GM12878 (cell line): ENCODE measurements around the gene TOPBP1. TPM values are rescaled to one million over a fixed set of nuclear protein-coding genes. Genes with fewer than 3 reads are reported as not detected.

ENCODE experiments used
- ATAC-seq: fragments of 200-7000 bp; cut with Tn5 transposase; 3 replicates; pipeline ENCODE4 v1.9.1; 2020; ENCODE audit warnings: mild to moderate bottlenecking, moderate library complexity
- BruUV-seq: library from RNA; stranded (reverse); fragments of 400-500 nt; replicated peaks from 2 replicates; lab custom pipeline; 2021; lab: Mats Ljungman, UMichigan
- CTCF ChIA-PET: fragments of 300-600 bp; sonication (Branson Sonifier 250); formaldehyde crosslinking; extraction: SDS; loops from one replicate; lab custom pipeline; 2021; ENCODE audit warnings: inconsistent platforms; lab: Yijun Ruan, JAX
- POLR2A ChIA-PET: fragments of 350-600 bp; formaldehyde crosslinking; extraction: SDS; loops from one replicate; lab custom pipeline; 2021; ENCODE audit warnings: inconsistent platforms; lab: Charles Lee
- RAD21 ChIA-PET: fragments of 300-600 bp; sonication (Branson Sonifier 250); formaldehyde crosslinking; loops from one replicate; lab custom pipeline; 2023; ENCODE audit warnings: antibody characterized with exemption; ENCODE audit not compliant: unreplicated experiment; lab: Charles Lee
- SMC1A ChIA-PET: fragments of 300-600 bp; sonication (Branson Sonifier 250); formaldehyde crosslinking; loops from one replicate; lab custom pipeline; 2023; ENCODE audit not compliant: unreplicated experiment, uncharacterized antibody; lab: Charles Lee
- DNase-seq: peaks from one replicate; pipeline ENCODE4 v3.0.0-alpha.2; 2011; ENCODE audit warnings: low read depth, low spot score
- FAIRE-seq: peaks from 3 replicates; lab custom pipeline; 2011; peaks lifted over from hg19 to GRCh38; lab: Jason Lieb, UNC
- H2AFZ ChIP-seq: 2 replicates; pipeline ENCODE4 v1.6.0; 2011; ENCODE audit warnings: low read depth, low read length, control low read depth; ENCODE audit not compliant: control insufficient read depth
- H3K27ac ChIP-seq: 2 replicates; pipeline ENCODE4 v1.5.1; 2011; ENCODE audit warnings: control low read depth; ENCODE audit not compliant: control insufficient read depth, insufficient read depth
- H3K27me3 ChIP-seq, 2 experiments: replicated peaks in 1 of 2; 2 replicates each; pipeline versions ENCODE4 v1.6.0 to v1.6.1; 2011; ENCODE audit warnings: low read length in 1 of 2; ENCODE audit not compliant: control insufficient read depth in 2 of 2, insufficient read depth in 2 of 2
- H3K36me3 ChIP-seq, 2 experiments: 2 replicates each; pipeline ENCODE4 v1.5.1; 2011; ENCODE audit warnings: low read length in 1 of 2; ENCODE audit not compliant: control insufficient read depth in 2 of 2, insufficient read depth in 2 of 2
- H3K4me1 ChIP-seq: 2 replicates; pipeline ENCODE4 v1.6.1; 2011; ENCODE audit warnings: mild to moderate bottlenecking, low read length, moderate library complexity, mixed read lengths; ENCODE audit not compliant: control insufficient read depth, insufficient read depth
- H3K4me2 ChIP-seq: 2 replicates; pipeline ENCODE4 v1.6.0; 2011; ENCODE audit warnings: control low read depth; ENCODE audit not compliant: control insufficient read depth, insufficient read depth
- H3K4me3 ChIP-seq: fragments of 200-600 bp; sonication (generic); 2 replicates; pipeline ENCODE4 v1.5.1; 2016
- H3K79me2 ChIP-seq: 2 replicates; pipeline ENCODE4 v1.6.0; 2011; ENCODE audit warnings: low read length; ENCODE audit not compliant: control insufficient read depth, insufficient read depth
- H3K9ac ChIP-seq: 2 replicates; pipeline ENCODE4 v1.8.0; 2011; ENCODE audit warnings: low read length, control low read depth, mixed read lengths; ENCODE audit not compliant: control insufficient read depth, insufficient read depth
- H3K9me3 ChIP-seq: replicated peaks from 3 replicates; pipeline ENCODE4 v1.5.1; 2011; ENCODE audit warnings: mild to moderate bottlenecking, low read length; ENCODE audit not compliant: control insufficient read depth, insufficient read depth
- H4K20me1 ChIP-seq: 2 replicates; pipeline ENCODE4 v1.6.0; 2011; ENCODE audit not compliant: control insufficient read depth, insufficient read depth
- BRCA1 ChIP-seq: IDR thresholded peaks from 2 replicates; pipeline ENCODE4 v1.6.1; 2011; ENCODE audit warnings: low read depth, low read length, improper control_type of control experiment
- EP300 ChIP-seq, 2 experiments: fragments of 150-350 bp in 1 of 2; IDR thresholded peaks; 2 replicates each; pipeline ENCODE4 v1.6.1; 2011 to 2012; ENCODE audit warnings: low read depth in 2 of 2, low read length in 2 of 2, borderline replicate concordance in 1 of 2, improper control_type of control experiment in 1 of 2, inconsistent platforms in 1 of 2; ENCODE audit not compliant: control insufficient read depth in 1 of 2
- ETV6 ChIP-seq, 2 experiments: fragments of 450-650 bp in 1 of 2; IDR thresholded peaks in 1 of 2; conservative IDR thresholded peaks in 1 of 2; 2 replicates each; pipeline ENCODE4 v1.6.1; 2014; ENCODE audit warnings: antibody characterized with exemption in 1 of 2, borderline replicate concordance in 1 of 2, low read depth in 1 of 2, mild to moderate bottlenecking in 1 of 2, moderate library complexity in 1 of 2
- MXI1 ChIP-seq: fragments of 150-350 bp; IDR thresholded peaks from 2 replicates; pipeline ENCODE4 v1.6.1; 2011; ENCODE audit warnings: low read depth, mild to moderate bottlenecking, inconsistent platforms, low read length, improper control_type of control experiment
- NFIC ChIP-seq: IDR thresholded peaks from 2 replicates; pipeline ENCODE4 v1.6.1; 2012; ENCODE audit warnings: low read depth, mild to moderate bottlenecking, inconsistent platforms, low read length, moderate library complexity
- NFXL1 ChIP-seq: fragments of 450-650 bp; IDR thresholded peaks from 2 replicates; pipeline ENCODE4 v1.6.1; 2017; ENCODE audit warnings: antibody characterized with exemption, mild to moderate bottlenecking, borderline replicate concordance
- NR2C1 ChIP-seq: fragments of 450-650 bp; IDR thresholded peaks from 2 replicates; pipeline ENCODE4 v1.6.1; 2017; ENCODE audit warnings: antibody characterized with exemption, mild to moderate bottlenecking, moderate library complexity
- PML ChIP-seq: IDR thresholded peaks from 2 replicates; pipeline ENCODE4 v1.6.1; 2012; ENCODE audit warnings: low read length, inconsistent platforms
- POU2F2 ChIP-seq: IDR thresholded peaks from 3 replicates; pipeline ENCODE4 v1.6.1; 2011; ENCODE audit warnings: low read depth, mild to moderate bottlenecking, low read length, borderline replicate concordance
- RAD51 ChIP-seq: fragments of 450-650 bp; IDR thresholded peaks from 2 replicates; pipeline ENCODE4 v1.6.1; 2016; ENCODE audit warnings: moderate library complexity, mild to moderate bottlenecking, inconsistent platforms
- SMARCA5 ChIP-seq: fragments of 450-650 bp; IDR thresholded peaks from 2 replicates; pipeline ENCODE4 v1.6.1; 2017; ENCODE audit warnings: mild to moderate bottlenecking
- STAT3 ChIP-seq: IDR thresholded peaks from 2 replicates; pipeline ENCODE4 v1.6.1; 2011; ENCODE audit warnings: low read depth, low read length, improper control_type of control experiment
- SUPT20H ChIP-seq: IDR thresholded peaks from 2 replicates; pipeline ENCODE4 v1.6.1; 2011; ENCODE audit warnings: low read depth, mild to moderate bottlenecking, low read length, moderate library complexity, borderline replicate concordance; ENCODE audit not compliant: control insufficient read depth
- ZNF24 ChIP-seq: fragments of 450-650 bp; IDR thresholded peaks from 2 replicates; pipeline ENCODE4 v1.6.1; 2017; ENCODE audit warnings: antibody characterized with exemption, mild to moderate bottlenecking
- WGBS: methylation state at CpG from one replicate; pipeline ENCODE4 v1.1.6; 2016; ENCODE audit warnings: low lambda C conversion rate; ENCODE audit not compliant: insufficient replicate concordance, insufficient coverage; ENCODE audit errors: missing lambda C conversion rate; 5-methylcytosine and 5-hydroxymethylcytosine counted together
- in situ Hi-C: fragments of 300-500 bp; cut with MboI; formaldehyde crosslinking; loops from 9 replicates; pipeline ENCODE4 v1.14.3; 2018; ENCODE audit warnings: mixed read lengths
- intact Hi-C: fragments of 100-400 bp; cut with micrococcal nuclease; formaldehyde crosslinking; loops from one replicate; pipeline ENCODE4 v1.14.2; 2022; ENCODE audit not compliant: unreplicated experiment
- polyA plus RNA-seq, 11 experiments: library from polyadenylated mRNA; depleted of rRNA in 4 of 11; unstranded in 6 of 11; stranded (reverse) in 5 of 11; fragments of >200 nt; fragmentation: Nextera tagmentation in 4 of 11; fragmentation: Illumina TruSeq in 1 of 11; extraction: Ambion mirVana in 4 of 11; extraction: Trizol in 1 of 11; gene quantifications; 1 replicate in 1 of 11; 2 replicates in 10 of 11; pipeline versions ENCODE4 v1.2.1 to v1.2.3, GENCODE V29; 2011 to 2016; ENCODE audit warnings: inconsistent platforms in 2 of 11, missing spikeins in 2 of 11, low read depth in 1 of 11
- total RNA-seq, 4 experiments: library from RNA; depleted of rRNA in 3 of 4; stranded (reverse); fragments of >200 nt in 3 of 4; fragmentation: Illumina TruSeq in 1 of 4; extraction: Trizol in 1 of 4; gene quantifications; 2 replicates each; pipeline versions ENCODE4 v1.2.1 to v1.2.3, GENCODE V29; 2013 to 2021
- TF ChIP-seq, protein P1 (sequence below): fragments of 450-650 bp; IDR thresholded peaks from 2 replicates; pipeline ENCODE4 v1.6.1; 2016; ENCODE audit warnings: mild to moderate bottlenecking
- TF ChIP-seq, protein P2 (sequence below): IDR thresholded peaks from 2 replicates; pipeline ENCODE4 v1.6.1; 2012; ENCODE audit warnings: low read depth, low read length, improper control_type of control experiment
- TF ChIP-seq, protein P3 (sequence below): IDR thresholded peaks from 2 replicates; pipeline ENCODE4 v1.6.1; 2012; ENCODE audit warnings: improper control_type of control experiment, low read depth, low read length; ENCODE audit not compliant: insufficient replicate concordance

TOPBP1 gene
- total and polyA plus RNA-seq, 10 of the 15 experiments (the other 5 are each of a cell fraction or from before 2014, with no cell fraction given): 18.3 to 99.3 (median 61.5) TPM

DNA sequence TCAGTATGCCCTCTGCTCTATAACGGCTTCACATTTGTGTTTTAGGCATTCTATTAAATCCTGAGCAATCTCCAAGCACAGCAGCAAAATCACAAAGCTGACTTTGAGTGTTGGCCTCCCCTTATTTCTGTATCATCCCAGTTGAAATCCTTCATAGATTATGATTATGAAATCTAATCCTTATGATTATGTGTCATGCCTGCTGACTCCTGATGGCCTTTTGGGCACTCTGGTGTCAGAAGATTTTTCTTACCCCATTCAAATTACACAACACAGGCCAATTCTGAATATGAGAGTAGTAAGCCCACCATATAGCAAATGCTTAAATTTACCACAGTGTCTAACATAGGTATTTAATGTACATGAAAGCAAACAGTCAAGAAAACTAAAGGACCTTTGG lies 53.9 kb downstream of the TOPBP1 start:
- in situ Hi-C loops (no loop called here), intact Hi-C loops (no loop called here)
- Histone ChIP-seq H3K36me3 (peaks cover 7 to 28% of the 10 kb centered on the region in 2 experiments), H3K27me3 (no peaks in the 10 kb centered on the region), H3K9ac (no peak overlapping the region), H3K27ac (no peak overlapping the region), H3K4me3 (no peak overlapping the region), H3K9me3 (no peaks in the 10 kb centered on the region; the same call in 2 of the 3 replicates), H3K4me1 (no peaks in the 10 kb centered on the region), H4K20me1 (no peaks in the 10 kb centered on the region), H2AFZ (no peak overlapping the region), H3K4me2 (no peak overlapping the region), H3K79me2 (no peaks in the 10 kb centered on the region)
- SMC1A ChIA-PET: interaction anchor here (1.1 to 2.2 kb wide), 3 partner anchors 10 to 528 kb away, joined by 4 to 5 read pairs (median 4); no protein-coding TSS in a partner anchor
- 94% methylated on average over 1 of the region's 1 CpG for WGBS
- DNase-seq (no peak), ATAC-seq (no peak), FAIRE-seq (no peak)
- no TSS peak for BruUV-seq
- POLR2A ChIA-PET: interaction anchor here (0.5 to 1.0 kb wide), 2 partner anchors 8 to 21 kb away, joined by 3 to 4 read pairs; no protein-coding TSS in a partner anchor
- CTCF ChIA-PET: interaction anchor here (1.0 to 1.5 kb wide), 2 partner anchors 8 to 29 kb away, joined by 3 to 4 read pairs; no protein-coding TSS in a partner anchor
- RAD21 ChIA-PET: no interaction called here
- TF ChIP-seq ZNF24 (no peak), RAD51 (no peak), ETV6 (conservative IDR thresholded peaks at IDR 0.05 in 1 of 2, IDR thresholded peaks at IDR 0.05 in 1 of 2; ENCODE audit: borderline replicate concordance in 1 of 2, low read depth in 1 of 2) (no peak), POU2F2 (no peak), SUPT20H (no peak), NFXL1 (no peak), EP300 (IDR thresholded peaks at IDR 0.05; ENCODE audit: borderline replicate concordance in 1 of 2, control insufficient read depth in 1 of 2, low read depth in 2 of 2, low read length in 2 of 2) (no peak), NR2C1 (no peak), SMARCA5 (no peak), STAT3 (no peak), MXI1 (no peak), NFIC (no peak), BRCA1 (no peak), PML (no peak)
- TF ChIP-seq, protein P1, sequence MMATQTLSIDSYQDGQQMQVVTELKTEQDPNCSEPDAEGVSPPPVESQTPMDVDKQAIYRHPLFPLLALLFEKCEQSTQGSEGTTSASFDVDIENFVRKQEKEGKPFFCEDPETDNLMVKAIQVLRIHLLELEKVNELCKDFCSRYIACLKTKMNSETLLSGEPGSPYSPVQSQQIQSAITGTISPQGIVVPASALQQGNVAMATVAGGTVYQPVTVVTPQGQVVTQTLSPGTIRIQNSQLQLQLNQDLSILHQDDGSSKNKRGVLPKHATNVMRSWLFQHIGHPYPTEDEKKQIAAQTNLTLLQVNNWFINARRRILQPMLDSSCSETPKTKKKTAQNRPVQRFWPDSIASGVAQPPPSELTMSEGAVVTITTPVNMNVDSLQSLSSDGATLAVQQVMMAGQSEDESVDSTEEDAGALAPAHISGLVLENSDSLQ: no peak
- TF ChIP-seq, protein P2, sequence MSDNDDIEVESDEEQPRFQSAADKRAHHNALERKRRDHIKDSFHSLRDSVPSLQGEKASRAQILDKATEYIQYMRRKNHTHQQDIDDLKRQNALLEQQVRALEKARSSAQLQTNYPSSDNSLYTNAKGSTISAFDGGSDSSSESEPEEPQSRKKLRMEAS: no peak
- TF ChIP-seq, protein P3, sequence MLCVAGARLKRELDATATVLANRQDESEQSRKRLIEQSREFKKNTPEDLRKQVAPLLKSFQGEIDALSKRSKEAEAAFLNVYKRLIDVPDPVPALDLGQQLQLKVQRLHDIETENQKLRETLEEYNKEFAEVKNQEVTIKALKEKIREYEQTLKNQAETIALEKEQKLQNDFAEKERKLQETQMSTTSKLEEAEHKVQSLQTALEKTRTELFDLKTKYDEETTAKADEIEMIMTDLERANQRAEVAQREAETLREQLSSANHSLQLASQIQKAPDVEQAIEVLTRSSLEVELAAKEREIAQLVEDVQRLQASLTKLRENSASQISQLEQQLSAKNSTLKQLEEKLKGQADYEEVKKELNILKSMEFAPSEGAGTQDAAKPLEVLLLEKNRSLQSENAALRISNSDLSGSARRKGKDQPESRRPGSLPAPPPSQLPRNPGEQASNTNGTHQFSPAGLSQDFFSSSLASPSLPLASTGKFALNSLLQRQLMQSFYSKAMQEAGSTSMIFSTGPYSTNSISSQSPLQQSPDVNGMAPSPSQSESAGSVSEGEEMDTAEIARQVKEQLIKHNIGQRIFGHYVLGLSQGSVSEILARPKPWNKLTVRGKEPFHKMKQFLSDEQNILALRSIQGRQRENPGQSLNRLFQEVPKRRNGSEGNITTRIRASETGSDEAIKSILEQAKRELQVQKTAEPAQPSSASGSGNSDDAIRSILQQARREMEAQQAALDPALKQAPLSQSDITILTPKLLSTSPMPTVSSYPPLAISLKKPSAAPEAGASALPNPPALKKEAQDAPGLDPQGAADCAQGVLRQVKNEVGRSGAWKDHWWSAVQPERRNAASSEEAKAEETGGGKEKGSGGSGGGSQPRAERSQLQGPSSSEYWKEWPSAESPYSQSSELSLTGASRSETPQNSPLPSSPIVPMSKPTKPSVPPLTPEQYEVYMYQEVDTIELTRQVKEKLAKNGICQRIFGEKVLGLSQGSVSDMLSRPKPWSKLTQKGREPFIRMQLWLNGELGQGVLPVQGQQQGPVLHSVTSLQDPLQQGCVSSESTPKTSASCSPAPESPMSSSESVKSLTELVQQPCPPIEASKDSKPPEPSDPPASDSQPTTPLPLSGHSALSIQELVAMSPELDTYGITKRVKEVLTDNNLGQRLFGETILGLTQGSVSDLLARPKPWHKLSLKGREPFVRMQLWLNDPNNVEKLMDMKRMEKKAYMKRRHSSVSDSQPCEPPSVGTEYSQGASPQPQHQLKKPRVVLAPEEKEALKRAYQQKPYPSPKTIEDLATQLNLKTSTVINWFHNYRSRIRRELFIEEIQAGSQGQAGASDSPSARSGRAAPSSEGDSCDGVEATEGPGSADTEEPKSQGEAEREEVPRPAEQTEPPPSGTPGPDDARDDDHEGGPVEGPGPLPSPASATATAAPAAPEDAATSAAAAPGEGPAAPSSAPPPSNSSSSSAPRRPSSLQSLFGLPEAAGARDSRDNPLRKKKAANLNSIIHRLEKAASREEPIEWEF: no peak
